Right lobe of liver (tissue), 4 donors: ENCODE measurements around the gene ANKRD13B.

ENCODE experiments used
- POLR2A ChIP-seq: fragments of 450-650 bp; IDR thresholded peaks from one replicate; pipeline ENCODE4 v1.6.1; 2017; ENCODE audit warnings: antibody characterized with exemption, mild to moderate bottlenecking
- TF ChIP-seq, protein P1 (sequence below), 4 donors: fragments of 200-600 bp in 3 of 4; fragments of 450-650 bp in 1 of 4; IDR thresholded peaks; one replicate each; pipeline versions ENCODE4 v1.5.1 to v1.8.0; 2016 to 2022; ENCODE audit warnings: antibody characterized with exemption in 4 of 4, mild to moderate bottlenecking in 2 of 4
- donor health status: DM: no; HTN: no; CAD: no.
- donor health status: DM: no; HTN: no; CAD: no.
- donor health status: DM: no; HTN: yes; CAD: no.

- TF ChIP-seq POLR2A, result no peak
- TF ChIP-seq, protein P1, sequence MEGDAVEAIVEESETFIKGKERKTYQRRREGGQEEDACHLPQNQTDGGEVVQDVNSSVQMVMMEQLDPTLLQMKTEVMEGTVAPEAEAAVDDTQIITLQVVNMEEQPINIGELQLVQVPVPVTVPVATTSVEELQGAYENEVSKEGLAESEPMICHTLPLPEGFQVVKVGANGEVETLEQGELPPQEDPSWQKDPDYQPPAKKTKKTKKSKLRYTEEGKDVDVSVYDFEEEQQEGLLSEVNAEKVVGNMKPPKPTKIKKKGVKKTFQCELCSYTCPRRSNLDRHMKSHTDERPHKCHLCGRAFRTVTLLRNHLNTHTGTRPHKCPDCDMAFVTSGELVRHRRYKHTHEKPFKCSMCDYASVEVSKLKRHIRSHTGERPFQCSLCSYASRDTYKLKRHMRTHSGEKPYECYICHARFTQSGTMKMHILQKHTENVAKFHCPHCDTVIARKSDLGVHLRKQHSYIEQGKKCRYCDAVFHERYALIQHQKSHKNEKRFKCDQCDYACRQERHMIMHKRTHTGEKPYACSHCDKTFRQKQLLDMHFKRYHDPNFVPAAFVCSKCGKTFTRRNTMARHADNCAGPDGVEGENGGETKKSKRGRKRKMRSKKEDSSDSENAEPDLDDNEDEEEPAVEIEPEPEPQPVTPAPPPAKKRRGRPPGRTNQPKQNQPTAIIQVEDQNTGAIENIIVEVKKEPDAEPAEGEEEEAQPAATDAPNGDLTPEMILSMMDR (IDR thresholded peaks at IDR 0.05), result no peak
Observed at GRCh38 chr17:29610395-29610794, 17.5 kb downstream of the ANKRD13B start.
